HG03045 (cell line): ENCODE measurements around the gene GRB10.

Experiments used
- ATAC-seq: cut with Tn5 transposase; IDR thresholded peaks from one replicate; pipeline ENCODE4 v1.9.1; 2021; ENCODE audit warnings: mild to moderate bottlenecking, moderate library complexity; ENCODE audit not compliant: unreplicated experiment

The GRB10 gene

DNA sequence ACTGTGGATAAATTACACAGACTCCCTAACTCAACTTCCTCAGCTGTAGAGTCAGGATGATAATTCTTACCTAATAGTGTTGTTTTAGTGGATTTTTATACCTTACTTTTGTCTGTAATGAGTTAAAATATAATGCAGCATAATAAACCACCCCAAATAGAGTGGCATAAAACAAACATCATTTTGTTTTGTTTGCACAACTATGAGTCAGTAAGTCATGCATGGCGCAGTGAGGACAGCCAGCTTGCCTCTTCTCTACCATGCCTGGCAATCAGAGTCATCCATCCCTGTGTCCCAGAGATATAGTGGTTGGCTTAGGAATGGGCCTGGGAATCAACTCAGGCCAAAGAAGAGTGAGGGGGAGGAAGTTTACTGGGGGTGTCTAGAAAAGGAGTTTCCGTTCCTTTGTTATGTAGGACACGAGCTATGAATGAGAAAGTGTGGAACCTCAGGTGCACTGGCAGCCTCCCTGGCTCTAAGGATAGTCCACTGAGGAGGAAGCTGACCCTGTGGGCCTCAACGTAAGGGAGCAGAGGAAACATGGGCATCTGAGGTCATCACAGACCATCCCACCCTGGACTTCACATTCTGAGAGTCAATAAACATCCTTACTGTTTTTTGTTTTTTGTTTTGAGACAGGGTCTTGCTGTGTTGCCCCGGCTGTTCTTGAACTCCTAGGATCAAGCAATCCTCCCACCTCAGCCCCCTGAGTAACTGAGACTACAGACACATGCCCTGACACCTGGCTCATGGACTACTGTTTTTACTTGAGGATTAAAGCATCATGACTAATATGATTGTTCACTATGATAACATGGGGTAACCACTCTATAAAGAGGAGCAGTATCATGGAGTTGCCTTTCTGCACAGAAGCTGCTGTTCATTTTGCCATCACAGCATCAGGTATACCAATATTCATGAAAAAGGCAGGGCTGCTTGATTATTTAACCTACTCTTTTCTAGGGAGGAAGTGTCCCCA lies 21.0 kb upstream of the GRB10 start:
- no peak for ATAC-seq

DNA sequence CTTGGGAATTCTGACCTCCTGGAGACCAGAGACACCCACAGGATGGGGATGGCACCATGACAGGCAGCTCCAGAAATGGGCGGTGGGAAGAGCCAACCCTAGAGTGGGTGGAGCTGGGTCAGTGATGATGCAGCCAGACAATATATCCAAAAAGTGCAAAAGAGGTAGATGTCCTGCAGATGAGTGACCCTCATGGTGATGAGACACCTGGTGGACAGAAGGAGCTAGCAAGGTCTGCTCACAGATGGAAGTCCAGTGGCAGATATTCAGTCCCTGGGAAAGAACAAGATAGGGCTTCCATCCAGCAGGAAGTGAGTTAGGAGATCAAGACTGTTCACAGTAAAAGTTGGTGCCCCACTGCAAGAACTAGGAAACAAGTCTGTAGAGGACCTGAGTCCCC lies 19.2 kb upstream of the GRB10 start:
- no peak for ATAC-seq

DNA sequence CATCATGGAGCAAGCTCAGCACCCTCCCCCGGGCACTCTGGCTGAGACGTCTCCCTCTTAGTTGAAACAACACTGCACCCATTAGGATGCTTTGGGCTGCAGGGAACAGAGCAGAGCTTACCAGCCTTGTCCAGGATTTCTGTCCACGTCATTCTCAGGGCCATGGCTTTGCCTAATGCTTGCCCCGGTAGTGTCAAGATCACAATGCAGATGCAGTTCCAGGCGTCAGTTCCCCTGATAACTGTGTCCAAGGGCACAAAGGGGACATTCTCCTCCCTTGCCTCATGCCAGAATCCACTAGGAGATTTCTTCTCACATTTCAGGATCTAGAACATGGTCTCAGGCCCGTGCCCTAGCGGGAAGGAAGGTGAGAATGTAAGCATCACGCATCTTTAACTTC lies 17.2 kb upstream of the GRB10 start:
- no peak for ATAC-seq

- ATAC-seq = no peak
Measured at GRCh38 chr7:50798126-50798525, 15.4 kb upstream of the GRB10 start.

DNA sequence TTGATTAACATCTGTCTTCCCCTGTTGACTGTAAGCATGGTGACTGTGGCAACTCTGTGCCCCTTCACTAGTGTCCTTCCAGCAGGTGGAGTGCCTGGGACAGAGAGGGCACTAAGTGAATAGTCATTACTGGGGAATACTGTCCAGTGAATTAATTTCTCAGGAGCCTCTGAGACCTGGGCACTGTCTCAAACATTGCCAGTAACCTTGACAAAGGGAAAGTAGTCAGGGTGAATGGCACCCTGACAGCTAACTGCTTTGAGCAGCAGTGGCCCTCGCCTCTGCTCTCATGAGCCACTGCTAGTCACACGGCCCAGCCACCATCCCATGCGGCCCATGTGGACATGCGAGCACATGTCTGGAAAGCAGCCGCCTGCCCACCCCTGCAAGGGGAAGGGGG lies 13.1 kb upstream of the GRB10 start:
- ATAC-seq = no peak

- no peak for ATAC-seq
Measured at GRCh38 chr7:50795253-50795652, 12.6 kb upstream of the GRB10 start.

DNA sequence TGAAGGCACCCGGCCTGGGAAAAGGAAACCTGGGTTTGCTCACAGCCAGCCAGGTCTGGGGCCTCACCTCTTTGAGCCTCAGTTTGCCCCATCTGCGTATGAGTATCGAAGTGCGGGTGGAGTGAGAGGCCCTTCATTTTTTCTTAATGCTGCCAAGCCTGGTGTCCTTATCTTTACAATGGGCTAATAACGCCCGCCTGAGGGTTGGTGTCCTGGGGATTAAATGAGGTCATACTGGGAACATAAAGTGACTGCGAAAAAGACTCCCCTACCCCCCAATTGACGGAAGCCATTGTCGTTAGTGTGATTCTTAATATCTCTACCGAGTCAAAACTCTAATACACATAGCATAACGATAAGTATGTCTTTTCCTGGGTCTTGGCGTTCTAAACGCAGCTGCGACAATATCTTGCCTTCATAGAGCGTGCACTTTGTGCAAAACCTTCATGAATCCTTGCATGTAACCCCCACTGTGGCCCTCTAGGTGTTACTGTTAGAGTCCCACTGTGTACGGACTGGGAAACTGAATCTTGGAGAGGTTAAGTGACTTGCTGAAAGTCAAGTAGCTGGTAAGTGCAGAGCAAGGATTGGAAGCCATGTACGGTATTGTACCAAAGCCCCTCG lies 11.4 kb upstream of the GRB10 start:
- no peak for ATAC-seq

- no peak for ATAC-seq
Measured at GRCh38 chr7:50793120-50793946, 10.6 kb upstream of the GRB10 start.

DNA sequence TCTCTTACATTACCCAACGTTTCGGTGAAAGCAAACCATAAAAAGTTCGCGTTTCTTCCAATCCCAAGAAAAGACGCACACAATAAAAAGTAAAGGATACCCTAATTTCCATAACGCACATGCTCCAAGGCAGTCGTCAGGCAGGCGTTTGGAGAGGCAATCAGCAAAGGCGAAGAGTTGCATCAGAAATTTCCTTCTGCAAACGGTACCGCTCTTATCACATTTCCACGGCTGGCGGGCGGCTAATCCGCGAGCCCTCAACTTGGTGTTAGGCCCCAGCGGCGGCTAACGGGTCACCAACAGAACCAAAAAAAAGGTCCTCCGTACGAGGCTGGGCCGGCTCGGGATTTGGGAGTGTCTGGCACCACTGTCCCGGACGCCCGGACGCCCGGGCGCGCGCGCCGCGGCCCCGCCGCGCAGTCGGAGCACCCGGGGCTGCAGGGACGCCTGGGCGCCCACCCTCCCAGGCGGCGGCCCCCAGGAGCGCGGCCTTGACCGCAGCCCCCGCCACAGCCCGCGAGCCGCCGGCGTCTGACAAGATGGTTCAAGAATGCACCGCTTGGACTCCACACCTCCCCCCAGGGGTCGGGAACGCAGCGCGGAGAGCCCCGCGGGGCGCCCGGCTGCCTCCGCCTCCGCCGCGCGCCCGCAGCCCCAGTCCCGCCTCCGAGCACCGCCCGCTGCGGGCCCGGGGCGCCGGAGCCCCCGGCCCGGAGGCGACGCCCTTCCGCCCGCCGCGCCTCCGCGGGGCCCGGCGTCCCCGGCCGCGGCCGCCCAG lies 9.8 kb upstream of the GRB10 start:
- ATAC-seq = no peak

GRCh38 chr7:50791938-50792341 lies 9.2 kb upstream of the GRB10 start:
- ATAC-seq = no peak

GRCh38 chr7:50791363-50791937 lies 8.8 kb upstream of the GRB10 start:
- no peak for ATAC-seq

GRCh38 chr7:50790381-50790780 lies 7.7 kb upstream of the GRB10 start:
- no peak for ATAC-seq

- no peak for ATAC-seq
Measured at GRCh38 chr7:50788382-50788781, 5.7 kb upstream of the GRB10 start.

GRCh38 chr7:50787825-50788224 lies 5.1 kb upstream of the GRB10 start:
- no peak for ATAC-seq

DNA sequence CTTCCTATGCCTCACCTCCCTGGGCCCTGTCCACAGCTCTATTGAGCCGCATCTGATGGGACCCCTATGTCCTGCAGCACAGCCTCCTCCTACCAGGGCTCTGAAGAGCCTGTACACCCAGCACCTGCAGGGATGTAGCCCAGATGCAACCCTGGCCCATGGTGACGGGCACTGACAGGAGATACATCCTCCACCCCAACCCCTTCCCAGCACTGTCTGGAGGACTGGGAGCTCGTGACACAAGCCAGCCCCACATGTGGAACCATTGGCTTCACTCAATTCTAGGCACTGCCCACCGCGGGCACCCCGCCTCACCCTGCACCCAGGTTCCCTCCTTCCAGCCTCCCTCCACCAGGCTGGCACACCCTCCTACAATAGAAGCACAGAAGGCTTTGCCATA lies 2.6 kb upstream of the GRB10 start:
- ATAC-seq = no peak

DNA sequence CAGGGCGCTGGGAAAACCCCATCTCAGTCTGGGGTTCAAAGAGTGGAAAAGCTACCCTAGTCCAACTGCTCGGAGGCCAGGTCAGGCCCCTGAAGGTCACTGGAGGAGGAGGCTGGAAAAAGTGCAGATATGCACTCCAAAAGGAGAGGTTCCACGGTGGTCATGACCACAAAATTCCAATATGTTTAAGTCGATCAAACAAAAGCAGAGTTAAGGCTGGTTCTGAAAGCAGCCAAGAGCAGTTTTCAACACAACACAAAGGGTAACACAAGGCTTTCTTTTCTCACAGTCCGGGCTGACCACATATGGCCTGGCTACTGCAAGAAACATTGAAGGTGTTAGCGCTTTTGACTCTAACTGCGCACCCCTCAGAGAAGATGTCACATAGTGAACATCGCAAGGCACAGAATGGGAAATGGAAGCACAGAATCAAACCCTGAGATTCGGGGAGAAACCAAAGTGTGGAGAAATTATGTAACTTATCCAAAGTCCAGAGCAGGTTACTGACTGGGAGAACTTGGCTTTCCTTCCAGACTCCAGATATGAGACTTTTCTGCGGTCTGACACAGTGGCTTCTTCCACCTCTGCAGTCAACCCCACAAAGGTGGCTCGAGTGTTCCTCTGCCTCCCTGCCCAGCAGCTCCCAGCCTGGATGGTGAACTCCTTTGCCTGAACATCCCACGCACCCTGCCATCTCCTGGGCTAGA lies 1.3 kb upstream of the GRB10 start:
- ATAC-seq = no peak

DNA sequence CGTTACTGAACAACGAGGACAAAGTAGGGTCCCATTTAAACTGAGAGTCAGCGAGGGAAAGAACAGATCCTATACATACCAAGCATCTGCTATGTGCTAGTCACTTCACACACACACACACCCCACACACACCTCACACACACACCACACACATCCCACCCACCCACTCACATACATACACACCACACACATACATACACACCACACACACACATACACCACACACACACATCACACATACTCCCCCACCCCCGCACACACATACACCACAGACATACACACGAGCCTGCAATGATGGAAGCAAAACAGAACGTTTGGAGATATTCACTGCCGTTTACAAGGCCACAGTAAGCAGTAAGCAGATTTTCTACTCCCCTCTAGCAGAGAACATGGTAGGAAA lies 607 bp upstream of the GRB10 start:
- no peak for ATAC-seq

DNA sequence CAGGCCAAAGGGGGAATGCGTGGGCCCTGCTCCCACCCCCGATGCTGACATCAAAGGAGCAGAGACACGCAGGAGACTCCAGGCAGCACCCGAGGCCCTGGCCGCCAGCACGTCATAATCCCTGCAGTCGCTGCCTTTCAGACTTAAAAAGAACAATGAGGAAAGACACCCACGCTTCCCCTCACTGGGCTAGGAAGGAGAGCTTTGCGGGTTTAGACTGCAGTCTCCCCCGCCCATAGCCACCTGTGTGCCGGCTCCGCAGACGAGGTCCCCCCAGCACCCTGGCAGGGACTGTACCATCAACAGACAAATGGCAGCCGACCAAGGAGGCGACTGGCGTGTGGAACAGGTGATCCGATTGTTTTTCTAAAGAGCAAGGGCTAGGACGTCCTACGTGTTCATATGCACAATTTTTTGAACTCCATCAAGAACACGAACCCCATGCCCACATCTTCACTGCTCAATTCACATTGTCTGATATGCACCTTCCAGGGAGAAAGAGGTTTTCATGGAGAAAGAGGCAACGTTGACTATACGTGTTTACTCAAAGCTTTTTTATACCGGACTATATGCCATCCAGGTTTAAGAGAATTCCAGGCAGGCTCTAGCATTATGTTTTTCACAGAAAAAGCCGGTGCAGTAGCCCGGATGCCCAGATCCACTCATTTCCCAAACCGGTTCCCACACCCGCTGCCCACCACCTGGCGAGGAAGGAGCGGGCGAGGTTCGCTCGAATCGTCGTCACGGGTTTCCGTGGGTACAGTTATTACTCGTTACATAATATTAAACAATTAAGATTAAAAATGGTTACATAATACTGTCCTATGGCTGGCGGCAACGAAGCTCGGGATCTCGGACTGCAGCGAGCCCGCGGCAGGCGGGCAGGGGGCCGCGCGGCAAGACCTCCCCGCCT lies 1.1 kb downstream of the GRB10 start:
- ATAC-seq = no peak

DNA sequence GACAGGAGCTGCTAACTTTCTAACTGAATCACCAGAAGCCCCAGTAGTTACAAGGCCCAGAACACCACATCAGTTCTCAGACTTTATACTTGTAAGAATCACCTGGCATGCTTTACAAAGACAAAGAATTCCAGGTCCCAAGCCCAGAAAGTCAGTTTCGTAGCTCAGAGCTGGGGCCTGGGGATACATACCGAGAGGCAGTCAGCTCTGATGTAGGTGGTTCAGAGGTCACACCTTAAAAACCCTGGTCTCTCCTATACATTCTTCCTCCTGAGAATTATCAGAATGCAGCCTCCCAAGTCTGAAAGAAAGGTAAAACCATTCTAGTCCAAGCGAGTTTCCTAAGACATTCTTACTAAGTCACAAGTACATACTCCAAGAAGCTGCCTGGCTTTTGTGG lies 2.3 kb downstream of the GRB10 start:
- ATAC-seq = no peak
